RPMI7951 (cell line): ENCODE data around the gene OSBPL8. TPM values are rescaled to one million over a fixed set of nuclear protein-coding genes. Genes with fewer than 3 reads are reported as not detected.
"Not testable (repeated sequence)": the region's sequence is repeated elsewhere in the genome, so short reads cannot be mapped to it uniquely, and the experiment has no call there.

Experiments used
- DNase-seq: peaks from one replicate; pipeline ENCODE4 v3.0.0-alpha.2; 2012; ENCODE audit warnings: low read depth
- total RNA-seq: library from RNA; depleted of rRNA; stranded (reverse); fragments of >200 nt; shearing (Covaris generic); gene quantifications from 2 replicates; pipeline ENCODE4 v1.2.3, GENCODE V29; 2014

The OSBPL8 gene
- total RNA-seq, 1 experiment from 2014 or later, result 55.9 TPM

GRCh38 chr12:76420222-76420621 lies 139.3 kb downstream of the OSBPL8 start:
- DNase-seq, result no peak

- DNase-seq, result no peak
These were observed 142.5 kb downstream of the OSBPL8 start for GRCh38 chr12:76417116-76417515.

- no peak for DNase-seq
These were observed 146.4 kb downstream of the OSBPL8 start for GRCh38 chr12:76413121-76413520.

GRCh38 chr12:76410781-76411180 lies 148.8 kb downstream of the OSBPL8 start:
- no peak for DNase-seq

- no peak for DNase-seq
These were observed 149.2 kb downstream of the OSBPL8 start for GRCh38 chr12:76410371-76410770.

GRCh38 chr12:76409074-76409473 lies 150.5 kb downstream of the OSBPL8 start:
- DNase-seq, result no peak

GRCh38 chr12:76407710-76408109 lies 151.9 kb downstream of the OSBPL8 start:
- no peak for DNase-seq

- no peak for DNase-seq
These were observed 157.3 kb downstream of the OSBPL8 start for GRCh38 chr12:76402259-76402658.

GRCh38 chr12:76400136-76400535 lies 159.4 kb downstream of the OSBPL8 start:
- no peak for DNase-seq

- no peak for DNase-seq
These were observed 160.5 kb downstream of the OSBPL8 start for GRCh38 chr12:76399040-76399439.

- DNase-seq, result no peak
These were observed 161.5 kb downstream of the OSBPL8 start for GRCh38 chr12:76398106-76398505.

GRCh38 chr12:76391461-76391860 lies 168.1 kb downstream of the OSBPL8 start:
- no peak for DNase-seq

- no peak for DNase-seq
These were observed 172.0 kb downstream of the OSBPL8 start for GRCh38 chr12:76387614-76388013.

GRCh38 chr12:76384560-76384959 lies 175.0 kb downstream of the OSBPL8 start:
- DNase-seq, result no peak

GRCh38 chr12:76383988-76384387 lies 175.6 kb downstream of the OSBPL8 start:
- no peak for DNase-seq

- DNase-seq, result no peak
These were observed 180.3 kb downstream of the OSBPL8 start for GRCh38 chr12:76379261-76379660.

GRCh38 chr12:76376876-76377275 lies 182.7 kb downstream of the OSBPL8 start:
- DNase-seq, result not testable (repeated sequence)

- no peak for DNase-seq
These were observed 183.6 kb downstream of the OSBPL8 start for GRCh38 chr12:76375939-76376338.

GRCh38 chr12:76375470-76375869 lies 184.1 kb downstream of the OSBPL8 start:
- DNase-seq, result no peak

GRCh38 chr12:76374386-76375020 lies 185.1 kb downstream of the OSBPL8 start:
- no peak for DNase-seq

GRCh38 chr12:76368230-76368629 lies 191.3 kb downstream of the OSBPL8 start:
- no peak for DNase-seq

- DNase-seq, result no peak
These were observed 193.4 kb downstream of the OSBPL8 start for GRCh38 chr12:76366163-76366562.

GRCh38 chr12:76364131-76364530 lies 195.4 kb downstream of the OSBPL8 start:
- not testable (repeated sequence) for DNase-seq

GRCh38 chr12:76360316-76360715 lies 199.3 kb downstream of the OSBPL8 start:
- no peak for DNase-seq
